Sigmoid colon (tissue), 4 donors: ENCODE data around the gene ENOX2.

ENCODE experiments used
- POLR2A ChIP-seq, 2 donors: fragments of 450-650 bp; IDR thresholded peaks; one replicate each; pipeline ENCODE4 v1.6.1; 2016; ENCODE audit warnings: antibody characterized with exemption in 2 of 2, mild to moderate bottlenecking in 2 of 2, moderate library complexity in 2 of 2
- POLR2AphosphoS5 ChIP-seq, 4 donors: sonication (generic); formaldehyde crosslinking; IDR thresholded peaks; one replicate each; pipeline ENCODE4 v1.6.1; 2017; ENCODE audit warnings: antibody characterized with exemption in 4 of 4
- TF ChIP-seq, protein P1 (sequence below), 4 experiments: fragments of 450-650 bp in 3 of 4; fragments of 200-600 bp in 1 of 4; IDR thresholded peaks; one replicate each; pipeline ENCODE4 v1.5.1; 2016 to 2019; ENCODE audit warnings: antibody characterized with exemption in 4 of 4, mild to moderate bottlenecking in 3 of 4, moderate library complexity in 2 of 4

DNA sequence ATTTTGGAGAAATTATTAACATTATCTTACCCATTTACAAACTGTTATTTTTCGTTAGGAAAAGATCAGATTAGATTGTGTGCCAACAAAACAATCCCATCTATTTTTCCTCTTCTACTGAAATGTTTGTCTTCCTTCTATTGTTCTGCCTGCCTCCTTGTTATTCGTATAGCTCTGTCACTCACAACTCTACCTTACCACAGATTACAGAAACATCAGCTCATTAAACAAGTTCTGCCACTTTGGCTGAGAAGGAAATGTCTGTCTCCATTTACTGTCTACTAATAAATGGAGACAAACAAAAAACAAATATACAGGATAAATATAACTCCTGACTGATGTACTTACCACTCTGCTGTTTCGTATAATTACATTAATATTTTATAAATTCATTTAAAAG is 211.4 kb downstream of the ENOX2 start:
- TF ChIP-seq, protein P1, sequence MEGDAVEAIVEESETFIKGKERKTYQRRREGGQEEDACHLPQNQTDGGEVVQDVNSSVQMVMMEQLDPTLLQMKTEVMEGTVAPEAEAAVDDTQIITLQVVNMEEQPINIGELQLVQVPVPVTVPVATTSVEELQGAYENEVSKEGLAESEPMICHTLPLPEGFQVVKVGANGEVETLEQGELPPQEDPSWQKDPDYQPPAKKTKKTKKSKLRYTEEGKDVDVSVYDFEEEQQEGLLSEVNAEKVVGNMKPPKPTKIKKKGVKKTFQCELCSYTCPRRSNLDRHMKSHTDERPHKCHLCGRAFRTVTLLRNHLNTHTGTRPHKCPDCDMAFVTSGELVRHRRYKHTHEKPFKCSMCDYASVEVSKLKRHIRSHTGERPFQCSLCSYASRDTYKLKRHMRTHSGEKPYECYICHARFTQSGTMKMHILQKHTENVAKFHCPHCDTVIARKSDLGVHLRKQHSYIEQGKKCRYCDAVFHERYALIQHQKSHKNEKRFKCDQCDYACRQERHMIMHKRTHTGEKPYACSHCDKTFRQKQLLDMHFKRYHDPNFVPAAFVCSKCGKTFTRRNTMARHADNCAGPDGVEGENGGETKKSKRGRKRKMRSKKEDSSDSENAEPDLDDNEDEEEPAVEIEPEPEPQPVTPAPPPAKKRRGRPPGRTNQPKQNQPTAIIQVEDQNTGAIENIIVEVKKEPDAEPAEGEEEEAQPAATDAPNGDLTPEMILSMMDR (IDR thresholded peaks at IDR 0.05), result no peak
- TF ChIP-seq POLR2A (IDR thresholded peaks at IDR 0.05), result no peak
- TF ChIP-seq POLR2AphosphoS5 (IDR thresholded peaks at IDR 0.05), result no peak
